GM18868 (cell line): Measurements from ENCODE around the gene MPZL2.

Experiments
- ATAC-seq: cut with Tn5 transposase; IDR thresholded peaks from one replicate; pipeline ENCODE4 v1.9.1; 2021; ENCODE audit warnings: mild to moderate bottlenecking, moderate library complexity; ENCODE audit not compliant: unreplicated experiment

Gene MPZL2

GRCh38 chr11:118243993-118244762 lies 19.9 kb downstream of the MPZL2 start:
- ATAC-seq: no peak

GRCh38 chr11:118243161-118243560 lies 20.9 kb downstream of the MPZL2 start:
- no peak for ATAC-seq

- no peak for ATAC-seq
These were observed 22.4 kb downstream of the MPZL2 start for GRCh38 chr11:118241764-118242098.

- peak; percentile 92 for ATAC-seq
These were observed 22.9 kb downstream of the MPZL2 start for GRCh38 chr11:118240999-118241763.

- ATAC-seq: no peak
These were observed 24.4 kb downstream of the MPZL2 start for GRCh38 chr11:118239509-118240205.

- ATAC-seq: no peak
These were observed 25.2 kb downstream of the MPZL2 start for GRCh38 chr11:118238929-118239328.

GRCh38 chr11:118238421-118238820 lies 25.7 kb downstream of the MPZL2 start:
- ATAC-seq: no peak

GRCh38 chr11:118236170-118236569 lies 27.9 kb downstream of the MPZL2 start:
- ATAC-seq: no peak

GRCh38 chr11:118234833-118235232 lies 29.3 kb downstream of the MPZL2 start:
- no peak for ATAC-seq

- ATAC-seq: no peak
These were observed 30.2 kb downstream of the MPZL2 start for GRCh38 chr11:118233850-118234249.

- ATAC-seq: no peak
These were observed 30.7 kb downstream of the MPZL2 start for GRCh38 chr11:118233377-118233776.

GRCh38 chr11:118232659-118233058 lies 31.4 kb downstream of the MPZL2 start:
- no peak for ATAC-seq

GRCh38 chr11:118231461-118231860 lies 32.6 kb downstream of the MPZL2 start:
- no peak for ATAC-seq

GRCh38 chr11:118230088-118230487 lies 34.0 kb downstream of the MPZL2 start:
- ATAC-seq: no peak

GRCh38 chr11:118229274-118229847 lies 34.7 kb downstream of the MPZL2 start:
- no peak for ATAC-seq

- ATAC-seq: peak; percentile 63
These were observed 36.0 kb downstream of the MPZL2 start for GRCh38 chr11:118227865-118228785.

GRCh38 chr11:118226781-118227180 lies 37.3 kb downstream of the MPZL2 start:
- ATAC-seq: no peak

- no peak for ATAC-seq
These were observed 37.8 kb downstream of the MPZL2 start for GRCh38 chr11:118226296-118226695.

- peak; percentile 49 for ATAC-seq
These were observed 39.4 kb downstream of the MPZL2 start, which contains the start of gene JAML for GRCh38 chr11:118224511-118225188. Gene JAML, minus strand, starts transcription at chr11:118225011. Its CDS starts 10,145 bp downstream, at chr11:118214866.

GRCh38 chr11:118223992-118224391 lies 40.1 kb downstream of the MPZL2 start:
- ATAC-seq: no peak
